Activated CD4-positive, alpha-beta T cell treated with anti-CD3 and anti-CD28 coated beads for 1 hour (primary cell): ENCODE results near the gene COX8C.

Experiments
- DNase-seq: peaks from one replicate; pipeline ENCODE4 v3.0.0-alpha.2; 2020

Gene COX8C

DNA sequence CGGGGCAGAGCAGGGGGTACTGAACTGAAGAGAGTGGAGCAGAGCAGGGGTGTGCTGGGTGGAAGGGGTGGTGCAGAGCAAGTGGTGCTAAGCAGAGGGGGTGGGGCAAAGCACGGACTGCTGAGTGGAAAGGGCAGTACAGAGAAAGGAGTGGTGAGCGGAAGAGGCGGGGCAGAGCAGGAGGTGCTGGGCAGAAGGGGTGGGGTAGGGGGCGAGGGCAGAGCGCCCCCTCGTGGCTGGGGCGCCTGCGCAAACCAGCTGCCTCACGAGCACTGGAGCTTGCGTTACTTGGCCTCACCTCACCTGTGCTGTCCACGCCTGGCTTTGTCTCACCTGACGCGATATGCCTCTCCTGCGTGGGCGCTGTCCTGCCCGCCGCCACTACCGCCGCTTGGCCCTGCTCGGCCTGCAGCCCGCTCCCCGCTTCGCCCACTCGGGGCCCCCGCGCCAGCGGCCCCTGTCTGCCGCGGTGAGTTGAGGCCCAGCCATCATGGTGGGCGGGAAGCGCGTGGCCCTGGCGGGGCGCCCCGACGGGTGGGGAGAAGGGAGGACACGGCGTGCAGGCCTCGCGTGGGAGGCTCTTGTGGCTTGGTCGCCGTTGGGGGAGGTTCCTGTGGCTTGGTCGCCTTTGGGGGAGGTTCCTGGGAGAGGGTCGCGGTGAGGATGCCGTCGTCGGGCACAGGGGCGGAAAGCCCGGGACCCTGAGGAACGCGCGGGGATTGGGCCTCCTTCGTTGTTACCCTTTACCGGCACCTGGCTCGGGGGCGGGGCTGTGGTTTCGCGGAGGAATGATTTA, at the start of gene COX8C:
COX8C (plus strand) TSS at position 257 of the 796 bp plus-strand sequence; CDS start at position 344, 87 bp downstream.
- DNase-seq = no peak

- no peak for DNase-seq
Measured at GRCh38 chr14:93299416-93299815, 47.6 kb upstream of the COX8C start.

GRCh38 chr14:93299866-93300265, 47.1 kb upstream of the COX8C start:
- no peak for DNase-seq

GRCh38 chr14:93301821-93302447, 45.0 kb upstream of the COX8C start:
- no peak for DNase-seq

GRCh38 chr14:93302688-93303581, 44.0 kb upstream of the COX8C start:
- no peak for DNase-seq

DNA sequence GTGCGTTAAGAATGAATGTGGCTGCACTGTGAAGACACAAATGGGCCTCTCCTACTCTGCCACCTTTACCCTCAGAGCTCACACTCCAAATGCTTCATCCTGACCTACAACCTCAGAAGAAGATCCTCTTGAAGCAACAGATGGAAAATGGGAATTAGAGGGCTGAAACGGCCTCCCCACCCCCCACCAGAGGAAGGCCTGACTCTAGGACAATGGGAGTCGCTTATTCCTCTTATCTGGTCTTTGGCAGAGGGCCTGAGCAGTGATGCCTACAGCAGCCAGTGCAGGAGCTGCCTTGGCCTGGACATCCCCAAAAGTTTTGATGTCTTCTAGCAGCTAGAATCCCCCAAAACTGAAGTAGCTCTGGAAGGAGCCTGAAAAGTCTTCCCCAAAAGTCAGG, 43.3 kb upstream of the COX8C start:
- no peak for DNase-seq

- DNase-seq = no peak
Measured at GRCh38 chr14:93304771-93305170, 42.2 kb upstream of the COX8C start.

DNA sequence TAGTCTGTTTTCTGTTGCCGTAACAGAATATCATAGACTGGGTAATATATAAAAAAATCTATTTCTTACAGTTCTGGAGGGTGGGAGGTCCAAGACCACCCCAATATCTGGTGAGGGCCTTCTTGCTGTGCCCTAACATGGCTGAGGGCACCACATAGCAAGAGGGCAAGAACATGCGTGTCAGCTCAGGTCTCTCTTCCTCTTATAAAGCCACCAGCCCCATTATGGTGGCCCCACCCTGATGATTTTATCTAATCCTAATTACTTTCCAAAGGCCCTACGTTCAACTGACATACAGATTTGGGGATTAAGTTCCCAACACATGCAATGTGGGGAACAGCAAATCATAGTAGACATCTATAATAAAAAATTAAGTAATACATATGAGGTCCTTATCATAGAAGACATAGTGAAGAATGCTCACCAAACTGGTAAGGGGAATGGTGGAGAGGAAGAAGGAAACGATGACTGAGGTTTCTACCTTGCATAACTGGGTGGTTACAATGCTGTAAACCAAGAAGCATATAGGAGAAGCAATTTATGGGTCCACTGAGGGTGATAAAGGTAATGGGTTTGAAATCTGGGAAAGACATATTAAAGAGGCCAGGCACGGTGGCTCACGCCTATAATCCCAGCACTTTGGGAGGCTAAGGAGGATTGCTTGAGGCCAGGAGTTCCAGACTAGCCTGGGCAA, 41.1 kb upstream of the COX8C start:
- no peak for DNase-seq

- no peak for DNase-seq
Measured at GRCh38 chr14:93306812-93307211, 40.2 kb upstream of the COX8C start.

- DNase-seq = no peak
Measured at GRCh38 chr14:93308686-93309345, 38.2 kb upstream of the COX8C start.

DNA sequence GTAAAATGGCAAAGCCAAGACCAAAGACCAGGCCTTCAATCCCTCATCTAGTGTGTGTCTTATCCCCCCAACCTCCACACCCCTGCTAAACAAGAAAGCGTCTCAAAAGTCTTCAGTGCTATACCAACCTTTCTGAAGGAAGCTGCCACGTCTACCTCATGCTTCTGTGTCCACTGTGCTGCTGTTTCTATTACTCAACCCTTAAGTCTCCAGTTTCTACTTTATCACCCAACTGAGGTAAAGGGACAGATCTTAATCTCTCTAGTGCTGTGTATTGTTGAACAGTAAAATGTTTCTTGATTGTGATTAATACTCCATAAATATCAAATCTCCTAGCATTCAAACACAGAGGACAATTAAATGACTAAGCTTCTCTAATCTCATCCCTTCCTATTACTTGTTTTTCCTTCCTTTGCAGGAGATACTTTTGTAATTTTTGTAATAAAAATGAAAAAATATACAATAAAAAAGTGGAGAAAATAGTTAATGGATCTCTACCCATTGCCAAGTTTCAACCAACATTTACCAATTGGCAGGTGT, 37.5 kb upstream of the COX8C start:
- DNase-seq = no peak

DNA sequence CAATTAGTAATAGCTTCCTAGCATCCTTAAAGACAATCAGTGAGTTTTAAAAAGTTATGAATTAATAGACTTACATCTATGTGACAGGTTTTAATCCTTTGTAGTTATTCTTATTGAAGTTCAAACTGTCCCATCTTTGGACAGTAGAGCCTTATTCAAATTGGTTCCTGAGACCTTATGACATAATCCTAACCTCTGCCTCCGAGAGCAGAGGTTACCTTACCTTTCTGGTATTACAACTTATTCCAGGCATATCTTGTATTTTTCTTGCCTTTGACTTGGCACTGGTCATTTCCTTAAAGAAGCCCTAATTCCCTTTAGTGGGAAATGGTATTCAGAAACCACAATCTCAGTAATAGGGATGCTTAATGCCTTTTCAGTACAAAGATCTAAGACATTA, 35.9 kb upstream of the COX8C start:
- no peak for DNase-seq

DNA sequence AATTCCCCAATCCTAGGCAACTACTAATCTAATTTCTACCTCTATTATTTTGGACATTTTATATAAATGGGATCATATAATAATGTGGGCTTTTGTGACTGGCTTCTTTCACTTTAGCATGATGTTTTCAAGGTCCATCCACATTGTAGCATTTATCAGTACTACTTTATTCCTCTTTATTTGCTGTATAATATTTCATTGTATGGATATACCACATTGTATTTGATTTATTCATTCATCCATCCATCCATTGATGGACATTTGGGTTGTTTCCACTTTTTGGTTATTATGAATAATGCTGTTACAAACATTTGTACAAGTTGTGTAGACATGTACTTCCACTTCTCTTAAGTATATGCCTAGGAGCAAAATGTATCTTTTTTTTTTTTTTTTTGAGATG, 31.4 kb upstream of the COX8C start:
- DNase-seq = no peak

- no peak for DNase-seq
Measured at GRCh38 chr14:93316716-93317115, 30.3 kb upstream of the COX8C start.

GRCh38 chr14:93317210-93317874, 29.6 kb upstream of the COX8C start:
- no peak for DNase-seq

DNA sequence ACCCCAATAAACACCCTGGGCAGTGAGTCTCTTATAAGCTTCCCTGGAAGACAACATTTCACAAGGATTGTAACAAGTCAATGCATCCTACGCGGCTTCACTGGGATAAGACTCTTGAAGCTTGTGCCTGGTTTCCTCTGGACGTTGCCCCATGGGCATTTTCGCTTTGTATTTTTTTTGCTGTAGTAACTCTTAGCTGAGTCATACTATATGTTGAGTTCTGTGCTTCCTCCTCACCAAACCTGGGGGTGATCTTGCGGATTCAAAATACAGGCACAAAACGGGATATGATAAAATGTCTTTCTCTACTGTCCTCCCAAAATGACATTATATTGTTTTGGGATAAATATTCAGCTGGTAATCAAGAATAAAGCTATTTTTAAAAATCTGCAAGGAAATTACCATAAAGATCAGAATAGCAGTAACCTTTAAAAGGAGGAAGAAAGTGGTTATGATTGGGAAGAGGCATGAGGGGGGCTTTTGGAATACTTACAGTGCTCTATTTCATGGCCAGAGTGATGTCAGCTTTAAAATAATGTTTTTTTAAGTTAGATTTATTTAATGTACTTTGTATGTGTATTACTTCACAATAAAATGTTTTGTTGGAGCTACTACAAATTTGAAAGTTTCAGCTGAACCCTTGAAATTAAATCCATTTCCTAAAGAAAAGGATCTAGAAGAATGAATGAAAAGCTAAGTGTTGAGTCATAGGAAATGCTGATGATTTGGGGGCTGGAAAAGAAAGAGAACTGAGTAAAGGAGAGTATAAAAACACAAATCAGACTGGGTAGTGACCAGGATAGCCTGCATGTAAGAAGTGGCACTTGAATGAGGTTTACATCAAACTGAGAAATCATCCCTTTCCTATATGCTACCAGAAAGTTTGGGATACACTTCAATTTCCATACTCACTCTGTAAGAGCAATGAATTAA, 28.8 kb upstream of the COX8C start:
- DNase-seq = no peak

DNA sequence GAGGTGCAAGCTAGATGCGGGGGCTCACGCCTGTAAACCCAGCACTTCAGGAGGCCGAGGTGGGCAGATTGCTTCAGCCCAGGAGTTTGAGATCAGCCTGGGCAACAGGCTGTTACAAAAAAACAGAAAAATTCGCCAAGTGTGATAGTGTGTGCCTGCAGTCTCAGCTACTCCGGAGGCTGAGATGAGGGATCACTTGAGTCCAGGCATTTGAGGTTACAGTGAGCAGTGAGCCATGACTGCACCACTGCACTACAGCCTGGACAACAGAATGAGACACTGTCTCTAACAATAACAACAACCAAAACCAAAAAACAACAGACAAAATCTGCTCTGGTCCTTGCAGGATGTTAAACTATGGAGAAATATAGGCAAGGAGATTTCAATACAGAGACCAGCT, 28.1 kb upstream of the COX8C start:
- DNase-seq = no peak

GRCh38 chr14:93319494-93319893, 27.5 kb upstream of the COX8C start:
- no peak for DNase-seq

- no peak for DNase-seq
Measured at GRCh38 chr14:93319958-93320357, 27.0 kb upstream of the COX8C start.

DNA sequence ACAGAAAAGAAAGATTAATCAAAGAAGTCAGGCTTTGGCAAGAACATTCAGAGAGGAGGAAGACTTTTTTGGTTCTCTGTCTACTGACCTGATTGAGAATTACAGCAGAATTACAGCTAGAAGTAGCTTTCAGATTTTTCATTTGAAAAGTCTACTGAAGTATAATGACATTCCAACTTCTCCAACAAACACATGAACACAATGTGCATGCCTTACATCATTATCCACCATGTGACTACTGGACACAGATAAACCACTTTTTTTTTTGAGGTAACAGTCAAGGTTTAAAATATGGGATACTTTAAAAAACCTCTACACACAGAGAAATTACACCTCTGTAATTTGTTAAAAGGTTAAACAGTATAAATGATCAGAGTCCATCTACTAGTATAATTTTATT, 26.5 kb upstream of the COX8C start:
- no peak for DNase-seq
